HG03159 (cell line): ENCODE data around the gene SMIM23.

ENCODE experiments used
- ATAC-seq: cut with Tn5 transposase; IDR thresholded peaks from one replicate; pipeline ENCODE4 v1.9.1; 2021; ENCODE audit warnings: mild to moderate bottlenecking, moderate library complexity; ENCODE audit not compliant: unreplicated experiment

The SMIM23 gene

GRCh38 chr5:171813813-171814490 lies 28.3 kb downstream of the SMIM23 start:
- ATAC-seq = no peak

- no peak for ATAC-seq
Measured at GRCh38 chr5:171816666-171817065, 31.0 kb downstream of the SMIM23 start.

DNA sequence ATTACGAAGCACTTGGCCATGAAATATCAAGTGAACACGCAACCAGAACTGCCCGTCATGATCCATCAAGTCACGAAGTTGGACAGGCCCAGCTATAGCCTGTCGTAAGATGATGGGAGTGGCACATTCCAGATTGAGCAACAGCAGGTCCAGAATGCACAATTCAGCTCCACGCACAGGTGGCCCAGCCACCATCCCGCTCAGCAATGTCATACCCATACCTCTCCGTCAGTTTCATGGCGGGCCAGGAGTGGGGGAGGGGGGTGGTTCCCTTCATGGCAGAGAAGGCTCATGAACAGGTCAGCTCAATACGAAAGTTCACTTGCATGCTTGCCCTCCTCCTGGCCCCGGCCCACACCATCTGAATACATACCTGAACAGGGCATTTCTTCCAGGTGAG lies 34.9 kb downstream of the SMIM23 start:
- ATAC-seq = no peak

DNA sequence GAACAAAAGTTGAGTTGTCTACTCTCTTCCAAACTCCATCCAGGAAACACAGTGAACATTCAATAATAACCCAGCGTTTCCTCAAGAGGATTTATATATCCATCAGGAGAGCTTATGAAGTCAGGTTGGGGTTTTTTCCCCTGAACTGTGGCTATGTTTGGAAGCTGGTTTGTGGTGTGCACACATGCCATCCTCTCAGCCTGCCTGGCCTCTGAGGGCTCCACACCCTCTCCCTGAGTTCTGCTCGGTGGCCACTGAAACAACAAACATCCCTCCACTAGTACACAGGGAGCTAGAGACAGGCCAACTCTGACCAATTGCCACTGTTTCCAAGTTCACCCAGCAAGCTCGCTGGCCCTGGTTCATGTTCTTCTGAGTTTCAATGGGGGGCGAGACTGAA lies 35.7 kb downstream of the SMIM23 start:
- ATAC-seq = no peak

- no peak for ATAC-seq
Measured at GRCh38 chr5:171823269-171823668, 37.7 kb downstream of the SMIM23 start.

DNA sequence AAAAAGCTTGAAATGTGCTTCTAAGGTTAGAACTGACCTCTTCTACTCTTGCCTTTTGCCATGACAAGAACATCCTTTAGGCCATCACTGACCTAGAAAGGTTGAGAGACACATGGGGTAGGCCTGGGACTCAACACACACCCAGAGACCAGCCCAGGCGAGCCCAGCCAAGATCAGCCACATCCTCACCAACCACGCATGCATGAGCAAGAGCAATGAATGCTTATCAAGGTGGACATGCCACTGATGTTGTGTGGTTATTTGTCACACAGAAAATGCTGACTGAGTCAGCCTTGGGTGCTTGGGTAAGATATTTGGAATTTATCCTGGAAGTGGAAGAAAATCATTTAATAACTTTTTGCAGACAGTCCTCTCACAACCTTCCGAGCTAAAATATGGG lies 39.4 kb downstream of the SMIM23 start:
- ATAC-seq = no peak

DNA sequence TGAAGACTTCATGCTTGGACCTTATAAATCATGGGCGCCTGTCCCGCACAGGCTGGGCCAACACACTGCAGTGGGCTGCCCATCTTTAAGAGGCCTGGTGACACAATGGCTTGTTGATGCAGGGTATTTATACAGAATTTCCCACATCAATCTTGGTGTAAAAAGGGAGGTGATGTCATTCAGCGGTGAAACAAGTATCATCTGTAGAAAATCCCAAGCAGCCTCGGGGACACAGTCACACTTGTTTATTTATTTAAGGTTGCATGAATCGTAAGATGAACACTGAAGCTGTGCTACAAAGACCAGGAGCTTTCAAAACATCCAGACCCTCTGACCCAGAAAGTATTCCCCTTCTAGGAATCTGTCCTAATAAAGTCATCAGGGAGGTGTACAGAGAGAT lies 40.5 kb downstream of the SMIM23 start:
- ATAC-seq = no peak

DNA sequence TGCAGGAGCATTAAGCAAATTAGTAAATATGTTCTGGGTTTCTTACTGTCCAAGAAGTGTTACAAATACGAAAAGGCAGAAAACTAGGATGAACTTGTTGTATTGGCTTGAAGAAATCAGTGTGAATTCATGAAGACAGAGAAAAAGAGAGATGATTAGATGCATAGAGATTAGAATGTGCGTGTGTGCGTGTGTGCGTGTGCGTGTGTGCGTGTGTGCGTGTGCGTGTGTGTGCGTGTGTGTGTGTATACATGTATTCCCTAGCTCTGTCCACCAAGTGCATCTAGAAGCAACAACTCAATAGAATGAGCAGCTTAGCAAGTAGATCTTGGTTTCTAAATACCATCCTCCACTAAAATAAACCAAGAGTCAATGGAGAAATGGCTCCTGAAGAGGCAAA lies 41.5 kb downstream of the SMIM23 start:
- no peak for ATAC-seq

DNA sequence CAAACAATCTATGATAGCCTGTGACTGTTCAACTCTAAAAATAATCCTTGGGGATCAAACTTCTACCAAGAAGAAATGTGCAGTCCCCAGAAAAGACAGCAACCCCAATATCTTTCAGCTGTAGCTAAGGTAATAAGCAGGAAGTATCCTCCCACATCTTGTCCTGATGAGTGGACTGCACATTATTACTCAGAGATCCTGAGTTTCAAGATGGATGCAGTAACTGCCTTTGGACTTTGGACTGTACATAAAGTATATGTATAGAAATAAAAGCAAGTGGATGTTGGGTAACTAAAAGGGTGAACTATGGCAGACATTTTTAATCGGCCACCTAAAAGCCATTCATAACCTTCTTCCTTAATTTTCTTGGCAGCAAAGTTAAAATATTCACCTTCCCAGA lies 45.1 kb downstream of the SMIM23 start:
- ATAC-seq = no peak

DNA sequence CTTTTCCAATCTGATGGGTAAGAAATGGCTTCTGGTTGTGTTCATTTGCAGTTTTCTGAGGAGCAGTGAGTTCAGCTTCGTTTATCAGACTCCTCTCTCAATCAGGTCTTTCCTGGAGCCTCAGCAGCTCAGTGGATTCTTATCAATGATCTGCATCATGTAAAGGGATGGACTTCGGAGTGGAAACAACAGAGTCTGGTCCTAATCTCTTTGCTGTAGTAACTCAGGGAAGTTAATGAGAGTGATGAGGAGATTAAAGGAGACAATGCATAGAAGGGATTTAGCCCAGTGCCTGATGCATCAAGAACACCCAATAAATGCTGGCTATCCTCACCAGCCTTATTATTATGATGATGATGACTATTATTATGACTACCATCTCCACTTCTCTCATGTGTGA lies 47.2 kb downstream of the SMIM23 start:
- no peak for ATAC-seq

DNA sequence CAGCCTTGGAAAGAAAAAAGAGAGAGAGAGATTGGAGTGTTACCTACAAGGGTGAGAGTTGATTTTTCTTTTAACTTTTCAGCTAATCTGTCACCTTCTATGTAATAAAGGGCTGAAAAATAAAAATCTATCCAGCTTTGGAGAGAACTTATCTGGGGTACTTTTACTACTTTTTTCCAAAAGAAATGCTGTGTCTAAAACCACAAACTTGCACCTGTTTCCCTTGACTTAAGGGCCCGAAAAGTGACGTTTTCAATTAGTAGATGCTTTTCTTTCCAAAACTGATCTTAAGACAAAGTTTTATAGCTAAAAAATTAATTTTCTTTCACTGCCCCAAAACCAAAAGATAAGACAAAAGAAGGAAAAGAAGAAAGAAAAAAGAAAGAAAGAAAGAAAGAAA lies 48.8 kb downstream of the SMIM23 start:
- ATAC-seq = no peak

- no peak for ATAC-seq
Measured at GRCh38 chr5:171835066-171835465, 49.4 kb downstream of the SMIM23 start.

DNA sequence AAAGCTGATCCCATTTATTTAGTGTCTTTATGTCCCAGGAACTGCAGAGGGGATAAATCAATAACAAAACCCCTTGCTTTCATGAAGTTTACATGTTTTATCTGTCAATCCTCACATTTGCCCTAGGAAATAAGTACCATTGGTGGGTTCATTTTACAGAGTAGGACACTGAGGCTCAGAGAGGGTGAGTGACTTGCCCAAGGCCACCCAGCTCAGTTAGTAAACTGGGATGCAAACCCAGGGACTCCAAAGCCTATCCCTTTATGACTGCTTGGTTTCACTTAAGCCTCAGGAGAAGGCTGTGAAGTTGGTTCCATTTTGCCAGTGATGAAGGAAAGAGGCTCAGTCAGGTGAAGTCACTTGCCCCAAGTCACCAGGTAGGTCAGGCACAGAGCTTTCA lies 51.9 kb downstream of the SMIM23 start:
- no peak for ATAC-seq

DNA sequence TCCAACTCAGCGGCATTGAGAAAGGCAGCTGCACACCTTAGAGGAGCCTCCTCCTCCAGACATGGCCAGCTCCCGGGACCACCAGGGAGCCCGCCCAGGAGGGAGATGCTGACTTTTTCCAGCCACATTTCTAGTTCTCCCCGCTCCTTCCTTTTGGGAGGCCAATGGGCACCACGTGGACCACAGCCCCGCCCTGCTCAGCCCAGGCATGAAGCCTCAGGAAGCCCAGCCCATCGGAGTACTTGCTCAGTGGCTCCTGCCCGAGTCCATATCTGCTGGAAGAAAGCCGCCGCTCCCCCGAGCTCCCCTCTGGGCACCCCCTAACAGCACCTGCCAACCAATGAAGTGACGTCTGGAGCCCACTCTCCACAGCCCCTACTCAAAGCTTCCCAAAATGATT lies 52.4 kb downstream of the SMIM23 start:
- ATAC-seq = no peak

DNA sequence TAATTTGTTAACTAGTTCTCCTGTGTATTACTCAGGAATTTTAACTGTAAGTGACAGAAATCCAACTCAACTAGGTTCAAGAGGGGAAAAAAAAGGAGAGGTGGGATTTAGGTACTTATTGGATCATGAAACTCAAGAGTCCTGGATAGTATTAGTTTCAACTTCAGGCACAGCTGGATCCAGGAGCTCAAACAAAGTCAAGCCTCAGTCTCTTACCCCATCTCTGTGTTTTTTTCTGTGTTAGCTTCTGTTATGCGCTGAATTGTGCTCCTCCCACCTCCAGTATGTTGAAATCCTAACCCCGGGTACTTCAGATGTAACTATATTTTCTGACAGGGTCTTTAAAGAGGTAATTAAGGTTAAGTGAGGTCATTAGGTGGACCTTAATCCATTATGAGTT lies 53.5 kb downstream of the SMIM23 start:
- ATAC-seq = no peak

DNA sequence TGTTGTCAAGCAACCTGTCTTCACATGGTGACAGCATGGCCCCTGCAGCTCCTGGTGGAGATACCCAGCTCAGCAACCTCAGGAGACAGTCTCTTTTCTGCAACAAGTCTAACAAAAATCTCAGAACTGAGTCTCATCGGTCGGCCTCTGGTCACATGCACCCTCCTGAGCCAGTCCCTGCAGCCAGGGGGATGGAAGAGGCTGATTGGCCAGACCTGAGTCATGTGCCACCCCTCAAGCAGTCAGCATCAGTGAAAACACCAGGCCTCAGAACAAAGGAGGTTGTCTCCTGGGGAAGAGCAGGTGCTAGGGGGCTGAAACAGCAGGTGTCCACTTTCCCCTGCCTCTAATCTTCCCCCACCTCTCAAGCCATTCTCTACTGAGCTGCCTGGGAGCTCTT lies 54.4 kb downstream of the SMIM23 start:
- ATAC-seq = no peak
